Subcutaneous abdominal adipose tissue (tissue), 5 donors: Measurements from ENCODE around the gene KLHDC7B.
"Not testable (repeated sequence)": the region's sequence is repeated elsewhere in the genome, so short reads cannot be mapped to it uniquely, and the experiment has no call there.

Source experiments
- H3K27ac ChIP-seq: one replicate; pipeline ENCODE4 v1.7.0; 2013; ENCODE audit warnings: low read depth, mild to moderate bottlenecking, inconsistent platforms, low read length, moderate library complexity
- H3K27me3 ChIP-seq, 5 donors: one replicate each; pipeline ENCODE4 v1.7.0; 2013; ENCODE audit warnings: low read length in 5 of 5, inconsistent platforms in 1 of 5; ENCODE audit not compliant: control insufficient read depth in 5 of 5, insufficient read depth in 4 of 5
- H3K36me3 ChIP-seq, 5 donors: one replicate each; pipeline ENCODE4 v1.7.0; 2013; ENCODE audit warnings: low read length in 5 of 5; ENCODE audit not compliant: control insufficient read depth in 5 of 5, insufficient read depth in 5 of 5
- H3K4me1 ChIP-seq, 5 donors: one replicate each; pipeline ENCODE4 v1.7.0; 2013; ENCODE audit warnings: low read length in 5 of 5, mild to moderate bottlenecking in 3 of 5, moderate library complexity in 1 of 5; ENCODE audit not compliant: control insufficient read depth in 5 of 5, insufficient read depth in 5 of 5
- H3K4me3 ChIP-seq, 5 donors: one replicate each; pipeline ENCODE4 v1.7.0; 2013; ENCODE audit warnings: low read length in 5 of 5, low read depth in 1 of 5
- H3K9ac ChIP-seq, 5 donors: one replicate each; pipeline ENCODE4 v1.7.0; 2013; ENCODE audit warnings: low read length in 5 of 5, mild to moderate bottlenecking in 4 of 5, moderate library complexity in 3 of 5
- H3K9me3 ChIP-seq, 5 donors: one replicate each; pipeline ENCODE4 v1.7.0; 2013; ENCODE audit warnings: low read length in 5 of 5; ENCODE audit not compliant: control insufficient read depth in 5 of 5
- donor health status: healthy.
- donor health status: healthy.
- donor health status: healthy.
- donor health status: healthy.
- donor health status: healthy.

KLHDC7B gene

GRCh38 chr22:50529416-50529896, 16.2 kb upstream of the KLHDC7B start:
- Histone ChIP-seq H3K9me3 (no peaks in the 10 kb centered on the region), H3K4me1 (peaks cover 10 to 86% (median 52%) of the 10 kb centered on the region in 5 donors), H3K27me3 (no peaks in the 10 kb centered on the region), H3K9ac (peak overlapping the region; percentile 38 to 93 (median 87)), H3K36me3 (no peaks in the 10 kb centered on the region), H3K27ac (peak overlapping the region; percentile 95), H3K4me3 (peak overlapping the region in 4 of 5 donors; percentile 71 to 85 (median 74))

- Histone ChIP-seq H3K9ac (peak within 1 kb of the TSS; percentile 38 to 96 (median 92)), H3K27ac (peak within 1 kb of the TSS; percentile 95), H3K9me3 (no peaks in the 10 kb centered on the region), H3K36me3 (no peaks in the 10 kb centered on the region), H3K4me3 (peak within 1 kb of the TSS in 4 of 5 donors; percentile 71 to 85 (median 74)), H3K27me3 (no peaks in the 10 kb centered on the region), H3K4me1 (peaks cover 7 to 80% (median 46%) of the 10 kb centered on the region in 5 donors)
Observed at GRCh38 chr22:50529897-50530579, 15.7 kb upstream of the KLHDC7B start, which contains the start of gene TYMP. Gene TYMP, minus strand, starts transcription at chr22:50530012. Its CDS starts 303 bp downstream, at chr22:50529709.

- Histone ChIP-seq H3K9ac (peak overlapping the region in 4 of 5 donors; percentile 81 to 96 (median 92)), H3K4me1 (peaks cover 7 to 76% (median 44%) of the 10 kb centered on the region in 5 donors), H3K9me3 (no peaks in the 10 kb centered on the region), H3K27me3 (no peaks in the 10 kb centered on the region), H3K27ac (peak overlapping the region; percentile 95), H3K4me3 (peak overlapping the region in 4 of 5 donors; percentile 71 to 85 (median 74)), H3K36me3 (no peaks in the 10 kb centered on the region)
Observed at GRCh38 chr22:50530580-50530876, 15.2 kb upstream of the KLHDC7B start.

GRCh38 chr22:50530877-50531545, 14.7 kb upstream of the KLHDC7B start:
- Histone ChIP-seq H3K9ac (peak overlapping the region; percentile 44 to 96 (median 92)), H3K4me1 (peaks cover 7 to 75% (median 44%) of the 10 kb centered on the region in 5 donors), H3K36me3 (no peaks in the 10 kb centered on the region), H3K9me3 (no peaks in the 10 kb centered on the region), H3K27ac (peak overlapping the region; percentile 95), H3K4me3 (peak overlapping the region; percentile 35 to 85 (median 73)), H3K27me3 (no peaks in the 10 kb centered on the region)

- no peaks in the 10 kb centered on the region for H3K27me3 ChIP-seq
- H3K4me3 ChIP-seq, result peak overlapping the region in 4 of 5 donors; percentile 71 to 85 (median 74)
- H3K27ac ChIP-seq, result peak overlapping the region; percentile 95
- H3K4me1 ChIP-seq, result peaks cover 7 to 69% (median 43%) of the 10 kb centered on the region in 5 donors
- H3K36me3 ChIP-seq, result no peaks in the 10 kb centered on the region
- peak overlapping the region in 4 of 5 donors; percentile 81 to 96 (median 92) for H3K9ac ChIP-seq
- no peaks in the 10 kb centered on the region for H3K9me3 ChIP-seq
Observed at GRCh38 chr22:50531546-50531961, 14.1 kb upstream of the KLHDC7B start.

GRCh38 chr22:50531962-50532674, 13.6 kb upstream of the KLHDC7B start:
- Histone ChIP-seq H3K27ac (peak overlapping the region; percentile 95), H3K36me3 (no peaks in the 10 kb centered on the region), H3K9ac (peak overlapping the region in 4 of 5 donors; percentile 81 to 96 (median 92)), H3K4me1 (peaks cover 4 to 64% (median 37%) of the 10 kb centered on the region in 5 donors), H3K9me3 (no peaks in the 10 kb centered on the region), H3K4me3 (peak overlapping the region in 4 of 5 donors; percentile 71 to 85 (median 74)), H3K27me3 (no peaks in the 10 kb centered on the region)

DNA sequence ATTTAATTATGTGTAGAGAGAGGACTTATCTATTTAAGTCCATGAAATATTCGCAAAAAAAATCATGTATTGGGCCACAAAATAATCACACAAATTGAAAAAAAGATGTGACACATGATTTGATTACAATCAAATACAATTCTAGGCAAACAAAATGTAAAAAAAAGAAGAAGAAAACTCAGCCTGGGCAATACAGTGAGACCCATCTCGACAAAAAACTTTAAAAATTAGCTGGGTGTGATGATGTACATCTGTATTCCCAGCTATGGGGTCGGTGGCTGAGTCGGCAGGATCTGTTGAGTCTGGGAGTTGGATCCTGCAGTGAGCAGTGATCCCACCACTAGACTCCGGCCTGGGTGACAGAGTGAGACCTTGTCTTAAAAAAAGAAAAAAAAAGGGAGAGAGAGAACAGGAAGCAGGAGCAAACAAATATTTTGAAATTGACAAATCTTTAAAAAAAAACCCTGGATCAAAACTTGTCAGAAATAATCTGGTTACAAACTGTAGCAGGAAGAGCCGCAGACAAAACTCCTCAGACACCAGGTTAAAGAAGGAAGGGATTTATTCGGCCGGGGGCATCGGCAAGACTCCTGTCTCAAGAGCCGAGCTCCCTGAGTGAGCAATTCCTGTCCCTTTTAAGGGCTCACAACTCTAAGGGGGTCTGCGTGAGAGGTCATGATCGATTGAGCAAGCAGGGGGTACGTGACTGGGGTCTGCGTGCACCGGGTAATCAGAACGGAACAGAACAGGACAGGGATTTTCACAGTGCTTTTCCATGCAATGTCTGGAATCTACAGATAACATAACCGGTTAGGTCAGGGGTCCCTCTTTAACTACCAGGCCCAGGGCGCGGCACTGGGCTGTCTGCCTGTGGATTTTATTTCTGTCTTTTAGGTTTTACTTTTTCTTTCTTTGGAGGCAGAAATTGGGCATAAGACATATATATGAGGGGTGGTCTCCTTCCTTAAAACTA, 12.6 kb upstream of the KLHDC7B start:
- H3K9me3 ChIP-seq, result no peaks in the 10 kb centered on the region
- H3K27ac ChIP-seq, result peak overlapping the region; percentile 95
- no peaks in the 10 kb centered on the region for H3K36me3 ChIP-seq
- peaks cover 3 to 59% (median 32%) of the 10 kb centered on the region in 5 donors for H3K4me1 ChIP-seq
- peak overlapping the region in 2 of 5 donors; percentile 39 to 48 for H3K9ac ChIP-seq
- peak overlapping the region in 2 of 5 donors; percentile 73 to 85 for H3K4me3 ChIP-seq
- H3K27me3 ChIP-seq, result no peaks in the 10 kb centered on the region

DNA sequence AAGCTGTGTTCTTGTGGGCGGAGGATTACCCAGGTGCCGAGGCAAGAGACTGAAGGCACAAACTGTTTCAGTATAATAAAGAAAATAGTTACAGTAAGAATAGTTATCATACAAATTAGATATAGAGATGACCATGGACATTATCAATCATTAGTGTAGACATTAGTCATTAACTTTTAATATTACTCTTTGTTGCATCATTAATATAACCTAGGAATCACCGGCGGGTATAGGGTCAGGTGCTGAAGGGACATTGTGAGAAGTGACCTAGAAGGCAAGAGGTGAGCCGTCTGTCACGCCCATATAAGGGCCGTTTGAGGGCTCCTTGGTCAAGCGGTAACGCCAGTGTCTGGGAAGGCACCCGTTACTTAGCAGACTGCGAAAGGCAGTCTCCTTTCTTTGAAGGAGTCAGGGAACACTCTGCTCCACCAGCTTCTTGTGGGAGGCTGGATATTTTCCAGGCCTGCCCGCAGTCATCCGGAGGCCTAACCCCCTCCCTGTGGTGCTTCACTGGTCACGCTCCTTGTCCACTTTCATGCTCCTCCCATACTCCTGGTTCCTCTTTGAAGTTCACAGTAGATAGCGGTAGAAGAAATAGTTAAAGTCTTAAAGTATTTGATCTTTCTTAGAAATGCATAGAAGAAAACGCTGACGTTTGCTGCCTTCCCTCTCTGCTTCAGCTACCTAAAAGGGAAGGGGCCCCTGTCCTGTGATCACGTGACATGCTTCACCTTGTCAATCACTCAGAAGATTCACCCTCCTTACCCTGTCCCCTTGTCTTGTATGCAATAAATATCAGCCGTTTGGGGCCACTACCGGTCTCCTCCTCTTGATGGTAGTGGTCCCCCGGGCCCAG, 11.6 kb upstream of the KLHDC7B start:
- H3K27ac ChIP-seq, H3K36me3 ChIP-seq, H3K4me3 ChIP-seq, H3K9me3 ChIP-seq, H3K27me3 ChIP-seq: not testable (repeated sequence)
- peaks cover 7 to 56% (median 25%) of the 10 kb centered on the region in 5 donors for H3K4me1 ChIP-seq
- peak overlapping the region in 1 of 5 donors; percentile 11 for H3K9ac ChIP-seq
